NCI-H524 (cell line): ENCODE data around the gene VEZF1.

Experiments
- DNase-seq, 2 experiments: peaks; one replicate each; lab custom pipeline; 2025; lab: John Stamatoyannopoulos, UW

Gene VEZF1

DNA sequence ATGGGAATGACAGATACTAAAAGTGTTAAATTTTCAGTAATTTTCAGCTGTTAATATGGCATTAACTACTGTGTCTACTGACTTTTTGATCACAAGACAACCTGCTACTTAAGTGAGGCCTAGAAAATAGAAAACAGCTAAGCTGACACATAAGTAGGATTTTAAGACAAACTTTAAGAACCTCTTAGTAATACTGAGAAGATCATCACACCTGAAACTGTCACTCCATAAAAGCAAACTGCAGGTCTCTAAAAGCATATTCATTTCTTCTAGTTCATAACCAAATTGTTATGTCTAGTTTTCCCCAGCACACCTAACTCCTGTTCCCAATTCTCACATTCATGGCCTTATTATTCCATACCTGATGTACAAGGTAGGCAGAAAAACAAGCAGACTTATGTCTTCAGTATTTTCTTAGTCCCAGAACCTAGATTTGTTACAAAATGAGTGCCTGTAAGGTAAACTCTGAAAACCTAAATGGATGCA is 11.0 kb upstream of the VEZF1 start:
- DNase-seq = no peak

DNA sequence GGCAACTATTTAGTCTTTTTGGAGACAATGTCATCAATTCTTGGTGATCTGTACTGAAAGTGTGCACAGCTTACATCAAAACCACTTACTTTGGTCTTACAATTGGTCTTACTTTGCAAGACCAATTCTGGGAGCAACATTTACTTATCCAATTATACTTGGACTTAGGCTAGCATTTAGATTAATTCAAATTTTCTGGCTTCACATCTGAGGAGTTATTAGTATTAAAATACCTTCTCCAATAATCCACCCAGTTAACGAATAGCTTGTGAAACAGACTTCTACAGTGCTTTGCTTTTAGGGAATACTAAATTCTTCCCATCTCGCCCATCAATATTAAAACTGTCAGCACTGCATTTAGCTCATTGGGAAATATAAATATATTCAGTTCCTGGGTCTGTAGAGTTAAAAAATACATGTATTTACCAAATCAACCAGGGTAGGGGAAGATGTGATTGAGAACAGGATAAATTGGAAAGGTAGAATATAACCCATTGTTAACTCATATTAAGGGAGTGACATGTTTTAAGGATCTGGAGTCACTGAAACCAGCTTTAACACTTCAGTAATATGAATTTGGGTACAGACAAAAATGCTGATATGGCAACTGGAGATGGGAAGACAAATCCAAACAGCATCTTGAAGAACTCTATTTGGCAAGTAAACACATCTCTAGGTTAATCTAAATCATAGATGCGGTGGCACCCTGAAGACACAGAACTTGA is 9.2 kb upstream of the VEZF1 start:
- DNase-seq = no peak

DNA sequence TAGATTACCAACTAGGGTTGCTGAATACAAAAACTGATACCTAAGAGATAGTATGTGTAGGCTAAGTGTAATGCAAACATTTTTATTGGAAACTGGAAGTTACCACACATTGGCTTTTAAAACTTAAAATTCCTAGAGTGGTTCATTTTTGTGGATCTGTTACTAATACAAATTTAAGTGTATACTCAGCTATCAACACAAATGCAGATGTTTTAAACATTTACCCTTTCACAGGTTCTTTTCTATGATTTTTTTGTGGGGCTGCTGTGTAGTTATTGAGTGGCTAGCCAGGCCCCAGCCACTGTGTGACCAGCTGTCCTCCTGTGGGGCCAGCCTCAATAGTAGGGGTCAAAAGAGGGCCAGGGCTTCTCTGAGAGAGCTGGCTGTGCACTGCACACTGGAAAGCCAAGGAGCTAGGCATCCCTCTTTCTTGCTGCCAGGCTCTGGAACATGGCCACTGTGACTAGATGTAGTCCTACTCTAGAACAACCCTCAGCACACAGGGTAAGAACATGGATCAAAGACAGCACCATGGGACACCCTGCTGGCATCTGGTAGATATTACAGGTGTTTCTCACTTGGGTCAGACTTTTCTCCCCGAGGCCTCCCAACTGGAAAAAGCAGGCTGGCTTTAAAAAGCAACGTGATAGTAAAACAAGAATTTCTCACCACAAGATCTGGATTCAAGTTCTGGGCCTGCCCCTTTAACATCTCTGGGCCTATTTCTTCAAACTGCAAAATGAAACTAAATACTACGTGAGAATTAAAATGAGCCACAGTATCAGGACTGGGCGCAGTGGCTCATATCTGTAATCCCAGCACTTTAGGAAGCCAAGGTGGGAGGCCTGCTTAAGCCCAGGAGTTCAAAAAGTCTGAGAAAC is 7.3 kb upstream of the VEZF1 start:
- peak; percentile 85 to 91 for DNase-seq

DNA sequence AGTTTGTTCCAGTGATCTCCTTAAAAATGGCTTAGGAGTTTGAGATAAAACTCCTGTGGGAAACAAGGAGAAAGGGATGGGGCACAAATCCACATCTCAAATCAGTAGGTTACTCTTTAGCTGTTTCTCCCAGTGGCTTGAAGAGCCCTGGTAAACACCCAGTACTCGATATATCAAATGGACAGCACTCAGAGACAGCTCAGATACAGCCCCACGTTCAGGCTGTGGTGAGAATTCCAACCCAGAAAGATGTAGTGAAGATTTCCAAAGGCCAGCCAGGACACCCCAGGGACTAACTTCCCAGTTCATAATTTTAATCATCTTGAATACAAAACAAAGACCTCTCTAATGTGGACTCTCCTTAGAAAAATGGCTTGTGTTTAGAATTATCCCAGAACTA is 6.4 kb upstream of the VEZF1 start:
- peak; percentile 13 to 39 for DNase-seq

DNA sequence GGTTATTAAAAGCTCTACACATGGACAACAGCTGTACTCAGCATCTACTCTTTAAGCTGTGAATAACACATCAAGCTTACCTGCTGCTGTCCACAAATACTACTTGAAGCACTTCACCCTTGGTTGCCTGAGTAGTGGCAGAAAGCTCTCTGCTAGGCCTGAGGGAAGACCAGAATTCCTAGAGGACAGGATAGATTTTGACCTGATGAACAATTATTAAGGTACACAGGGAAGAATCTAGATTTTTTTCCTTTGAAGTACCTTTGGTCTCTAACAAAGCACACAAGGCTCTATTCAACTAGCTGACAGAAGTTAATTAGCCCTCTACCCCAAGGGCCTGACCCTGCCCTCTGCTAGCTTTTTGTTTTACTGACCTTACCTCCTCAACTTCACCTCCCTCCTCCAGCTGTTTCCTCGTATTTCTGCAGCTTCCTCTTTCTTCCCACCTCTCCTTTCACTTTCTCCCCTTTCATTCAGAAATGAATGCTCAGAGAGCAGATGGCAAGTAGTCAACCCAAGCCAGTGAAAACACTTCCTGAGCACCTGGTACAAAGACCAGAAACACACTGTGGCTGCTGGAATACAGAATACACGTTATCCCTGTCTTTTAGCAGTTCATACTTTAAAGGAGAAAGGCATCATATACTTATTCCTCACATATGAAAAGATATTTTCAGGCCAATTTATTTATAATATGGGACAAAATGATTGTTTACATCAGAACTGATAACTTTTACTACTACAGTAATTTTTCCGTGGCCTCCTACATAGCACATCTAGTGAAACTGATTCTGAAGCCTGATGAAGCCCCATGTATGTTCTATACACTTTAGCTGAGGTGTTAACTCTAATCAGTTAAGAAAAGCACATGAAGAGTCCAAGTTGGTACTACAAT is 5.7 kb upstream of the VEZF1 start:
- peak; percentile 78 to 94 for DNase-seq

DNA sequence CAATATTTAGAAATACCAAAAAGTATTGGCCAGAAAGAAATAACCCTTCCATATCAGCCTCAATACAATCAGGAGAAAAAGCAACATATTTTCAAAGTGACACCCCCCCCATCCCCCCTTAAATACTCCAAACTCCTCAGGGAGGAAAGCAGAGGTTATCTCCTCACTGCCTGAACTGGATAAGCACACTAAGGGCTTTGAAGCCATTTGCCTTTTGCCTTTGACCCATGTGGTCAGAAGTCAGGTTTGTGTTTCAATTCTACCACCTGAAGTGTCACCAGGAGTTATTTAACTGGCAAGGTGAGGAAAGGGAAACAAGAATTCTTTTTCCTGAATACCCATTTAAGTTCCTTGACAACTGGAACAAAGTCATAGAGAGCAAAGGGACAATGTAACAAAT is 3.5 kb upstream of the VEZF1 start:
- no peak for DNase-seq

DNA sequence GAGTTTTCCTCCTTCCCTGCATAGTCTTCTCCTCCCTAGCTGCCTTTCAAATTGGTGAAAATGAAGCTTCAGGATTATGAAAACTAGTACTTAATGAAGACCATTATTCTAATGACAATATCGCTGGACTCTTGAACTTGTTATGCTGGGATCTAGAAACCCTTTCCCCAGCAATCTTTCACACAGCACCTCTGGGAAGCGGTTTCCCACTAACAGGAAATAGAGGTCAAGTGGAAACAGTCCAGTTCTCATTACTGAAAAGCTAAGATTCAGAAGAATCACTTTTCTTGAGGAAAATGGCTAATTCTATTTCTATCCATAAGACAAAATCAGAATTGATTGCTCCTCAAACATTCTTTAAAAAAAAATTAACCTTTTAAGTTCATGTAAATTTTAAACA is 2.0 kb upstream of the VEZF1 start:
- no peak for DNase-seq

DNA sequence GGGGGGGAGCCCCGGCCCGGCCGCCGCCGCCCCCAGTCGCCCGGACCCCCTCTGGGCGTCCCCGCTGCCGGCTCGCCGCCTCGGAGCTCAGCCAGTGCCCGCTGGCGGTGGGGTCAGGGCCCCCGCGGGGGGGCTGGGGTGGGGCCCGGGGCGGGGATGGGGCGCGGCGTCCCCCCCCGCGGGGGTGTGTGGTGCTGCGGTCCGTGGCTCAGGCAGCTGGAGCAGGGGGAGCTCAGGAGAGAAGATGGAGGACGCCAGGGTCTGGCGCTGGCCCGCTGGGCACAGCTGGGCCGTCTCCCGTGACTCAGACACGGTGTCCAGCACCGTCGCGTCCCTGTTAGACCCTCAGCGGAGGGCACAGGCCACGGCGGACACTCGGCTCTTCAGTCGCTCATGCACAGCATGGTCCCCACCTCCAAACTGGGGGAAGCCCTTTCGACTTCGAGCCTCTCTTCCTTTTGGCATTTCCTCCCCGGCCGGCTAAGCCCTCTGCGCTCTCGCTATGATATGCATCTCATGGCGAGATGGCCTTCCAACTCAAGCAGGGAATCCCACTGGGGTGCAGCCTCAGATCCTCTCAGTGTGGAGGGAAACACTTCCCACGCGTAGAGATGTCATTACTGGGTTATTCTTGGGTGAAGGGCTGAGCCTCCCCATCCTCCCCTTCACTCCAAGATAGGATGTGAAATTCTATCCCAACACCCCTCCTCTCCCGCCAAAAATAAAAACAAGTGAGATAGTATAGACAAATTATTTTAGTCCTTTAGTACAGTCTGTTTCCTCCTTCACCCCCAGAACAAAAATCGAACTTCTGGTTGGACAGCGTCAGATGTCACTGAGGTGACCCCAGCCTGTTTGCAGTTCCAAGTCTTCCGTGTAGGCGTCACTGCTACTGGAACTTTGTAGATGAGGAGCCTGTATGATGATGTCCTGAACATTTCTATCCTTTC is 522 bp upstream of the VEZF1 start:
- DNase-seq = peak; percentile 73 to 78

DNA sequence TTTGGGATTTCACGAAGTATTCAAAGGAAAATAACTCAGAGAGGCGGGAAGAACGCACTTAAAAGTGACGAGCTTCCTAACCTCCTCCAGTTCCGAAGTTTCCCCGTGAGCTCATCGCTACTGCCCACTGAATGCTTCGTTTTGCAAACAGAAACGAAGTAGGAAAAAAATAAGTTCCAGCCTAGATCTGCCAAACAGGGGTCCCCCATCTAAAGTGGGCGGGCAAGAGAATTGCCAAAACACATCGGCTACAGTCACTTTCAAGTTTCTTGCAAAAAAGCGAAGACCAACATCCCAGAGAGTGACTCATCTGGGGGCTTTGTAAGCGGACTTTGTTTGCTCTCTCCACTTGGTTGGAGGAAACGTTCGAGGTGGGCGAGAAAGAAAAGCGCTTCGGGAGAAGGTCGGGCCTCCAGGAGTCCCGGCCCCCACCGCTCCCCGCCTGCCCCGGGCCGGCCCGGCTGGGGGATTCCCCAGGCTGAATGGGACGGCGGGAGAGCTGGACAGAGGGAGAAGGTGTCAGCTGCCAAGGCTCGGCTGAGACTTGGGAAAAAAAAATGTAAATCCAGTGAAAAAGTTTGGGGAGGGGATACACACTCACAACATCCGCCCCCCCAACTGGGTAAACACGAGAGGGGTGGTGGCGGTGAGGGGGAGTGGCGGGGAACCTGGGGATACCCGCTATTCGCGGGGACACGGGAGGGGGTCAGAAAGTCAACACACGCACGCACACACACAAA is 1.0 kb downstream of the VEZF1 start:
- peak; percentile 57 to 58 for DNase-seq

DNA sequence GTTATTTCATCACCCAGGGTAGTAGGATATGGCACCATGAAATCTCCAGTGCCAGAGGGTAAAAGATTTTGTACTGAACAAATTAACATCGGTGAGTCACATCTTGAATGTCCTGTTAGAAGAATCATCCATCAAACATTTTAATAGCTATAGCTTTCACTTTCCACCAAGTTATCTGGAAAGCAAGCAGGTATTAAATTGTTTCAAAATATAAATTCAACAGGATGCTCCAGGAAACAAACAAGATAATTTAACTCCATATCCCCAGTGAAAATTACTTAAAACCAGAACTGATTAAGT is 2.4 kb downstream of the VEZF1 start:
- DNase-seq = no peak

DNA sequence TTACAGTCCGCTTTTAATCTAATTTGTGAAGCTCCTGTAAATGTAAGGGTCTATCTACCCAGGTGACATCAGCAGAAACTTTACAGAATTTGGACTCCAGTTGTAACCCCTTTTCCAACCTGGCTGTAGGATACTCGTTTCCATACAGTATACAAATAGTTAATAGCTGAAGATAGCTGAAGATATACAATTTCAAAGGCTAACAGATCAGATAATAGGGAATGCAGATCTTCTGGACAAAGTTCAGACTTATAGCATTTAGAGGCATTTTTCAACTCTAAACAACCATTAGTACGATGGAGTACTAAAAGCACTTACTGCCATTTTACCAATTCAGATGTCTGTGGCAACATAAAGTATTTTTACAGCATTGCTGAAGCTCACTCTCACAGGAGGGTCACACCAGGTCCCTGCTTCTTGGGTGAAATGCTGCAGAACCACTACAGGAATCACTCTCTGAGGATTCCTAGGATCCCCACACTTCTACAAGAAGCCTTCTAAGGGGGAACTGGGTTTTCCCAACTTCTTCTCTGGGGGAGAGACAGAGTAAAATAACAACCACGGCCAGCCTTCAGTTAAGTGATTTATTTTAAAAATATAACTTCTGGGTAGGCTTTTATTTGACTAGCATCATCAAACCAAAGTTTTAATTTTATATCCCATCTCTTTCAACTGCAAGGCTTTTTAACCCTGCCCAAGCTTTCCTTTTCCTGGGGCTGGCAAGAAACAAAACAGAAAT is 2.9 kb downstream of the VEZF1 start:
- no peak for DNase-seq

DNA sequence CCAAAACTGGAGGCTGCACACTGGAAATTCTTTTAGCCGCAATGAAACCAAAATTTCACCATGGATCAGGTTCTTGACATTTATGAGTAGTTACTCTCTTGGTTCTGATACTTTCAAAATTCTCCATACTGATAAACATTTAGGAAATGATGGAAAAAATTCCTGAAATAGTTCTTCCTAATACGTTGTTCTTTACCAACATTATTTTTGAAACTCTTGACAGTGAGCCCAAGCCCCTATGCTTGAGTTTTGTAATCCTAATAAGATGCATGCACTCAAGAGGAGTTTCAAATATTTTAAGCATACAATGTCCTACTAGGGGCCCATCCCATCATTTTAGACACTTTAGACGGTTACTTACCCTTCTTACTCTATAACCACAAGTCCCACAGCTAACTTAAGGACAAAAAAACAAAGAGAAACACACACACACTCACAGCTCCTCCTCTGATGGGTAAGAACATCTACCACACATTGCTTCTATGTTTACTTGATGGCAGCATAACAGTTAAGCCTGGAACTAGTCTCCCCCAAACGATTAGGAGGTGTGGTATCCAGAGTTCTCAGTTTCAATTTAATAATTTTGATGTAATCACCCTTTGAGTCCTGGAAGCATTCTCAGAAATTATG is 3.7 kb downstream of the VEZF1 start:
- DNase-seq = no peak

DNA sequence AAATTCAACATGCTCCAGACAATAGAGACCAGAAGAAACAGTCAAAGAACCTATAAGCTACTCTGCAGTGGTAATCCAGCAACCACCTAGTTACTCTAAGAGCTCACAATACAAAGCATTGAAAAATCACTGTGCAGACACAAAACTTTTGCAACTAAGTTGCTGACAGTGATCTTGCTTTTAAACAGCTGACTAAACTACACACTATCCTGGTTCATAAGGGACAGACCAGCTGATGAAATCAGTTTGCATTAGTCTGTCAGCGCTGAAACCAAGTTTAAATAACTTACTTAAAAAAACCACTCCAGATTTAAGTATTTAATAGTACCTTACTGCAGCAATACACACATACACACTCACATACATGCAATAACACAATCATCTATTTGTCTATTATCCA is 4.6 kb downstream of the VEZF1 start:
- no peak for DNase-seq

DNA sequence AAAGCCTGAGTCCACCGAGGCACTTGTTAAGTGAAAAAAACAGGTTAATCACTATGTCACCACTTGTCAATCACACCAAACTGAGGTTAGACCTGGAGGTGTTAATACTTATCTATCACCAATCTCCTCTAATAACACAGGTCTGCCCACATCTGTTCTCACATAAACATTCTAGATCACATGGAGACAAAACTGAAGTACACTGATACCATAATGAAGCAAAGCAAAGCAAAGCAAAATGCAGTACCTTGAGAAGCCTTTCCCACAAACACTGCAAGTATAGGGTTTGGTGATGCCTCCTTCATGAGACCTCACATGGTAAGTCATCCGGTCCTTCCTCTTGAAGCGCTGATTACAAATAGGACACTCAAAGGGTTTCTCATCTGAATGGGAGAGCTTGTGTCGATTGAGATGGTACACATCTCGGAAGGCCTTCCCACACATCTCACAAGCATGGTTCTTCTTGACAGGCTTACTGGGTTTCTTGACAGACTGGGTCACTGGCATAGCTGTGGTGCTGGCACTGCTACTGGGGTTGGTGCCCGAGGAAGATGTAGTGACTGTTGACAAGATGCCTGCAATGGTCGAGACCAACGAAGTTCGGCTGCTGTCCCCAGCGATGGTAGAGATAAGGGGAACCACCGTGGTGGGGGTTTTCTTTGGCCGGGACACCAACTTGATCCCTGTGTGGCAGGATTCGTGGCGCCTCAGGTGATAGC is 5.4 kb downstream of the VEZF1 start:
- DNase-seq = no peak

DNA sequence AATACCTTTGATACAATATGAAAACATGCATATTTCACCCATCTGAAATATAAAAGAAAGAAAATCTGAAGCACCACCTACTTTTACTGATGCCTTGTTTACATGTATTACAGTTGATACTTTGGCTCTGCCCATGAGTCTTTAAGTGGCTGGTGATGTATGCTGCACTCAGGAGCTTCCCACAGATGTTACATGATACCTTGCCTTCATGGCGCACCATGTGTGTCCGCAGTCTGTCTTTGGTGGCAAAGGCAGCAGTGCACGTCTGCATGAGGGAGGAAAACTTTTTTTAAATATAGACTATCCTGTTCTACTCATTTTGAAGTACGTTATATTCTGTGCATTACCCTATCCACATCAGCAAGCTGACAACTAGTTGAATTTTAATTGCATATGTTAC is 7.5 kb downstream of the VEZF1 start:
- DNase-seq = peak; percentile 66 to 78

DNA sequence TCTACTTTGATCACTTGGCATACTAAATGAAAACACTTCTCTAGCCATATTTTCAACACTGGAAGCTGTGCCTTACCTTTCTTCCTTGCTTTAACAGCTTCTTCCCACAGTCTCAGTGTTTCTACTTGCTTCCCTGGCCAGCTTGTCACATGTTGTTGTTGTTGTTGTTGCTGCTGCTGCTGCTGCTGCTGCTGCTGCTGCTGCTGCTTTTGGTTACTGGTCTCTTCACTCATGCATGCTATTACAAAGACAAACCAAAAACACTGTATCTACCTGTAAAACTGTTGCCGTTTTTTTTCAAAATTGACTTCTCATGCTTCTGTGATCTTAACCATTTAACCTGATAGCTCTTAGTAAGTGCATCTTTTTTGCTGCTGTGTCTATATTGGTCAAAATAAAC is 9.0 kb downstream of the VEZF1 start:
- no peak for DNase-seq

DNA sequence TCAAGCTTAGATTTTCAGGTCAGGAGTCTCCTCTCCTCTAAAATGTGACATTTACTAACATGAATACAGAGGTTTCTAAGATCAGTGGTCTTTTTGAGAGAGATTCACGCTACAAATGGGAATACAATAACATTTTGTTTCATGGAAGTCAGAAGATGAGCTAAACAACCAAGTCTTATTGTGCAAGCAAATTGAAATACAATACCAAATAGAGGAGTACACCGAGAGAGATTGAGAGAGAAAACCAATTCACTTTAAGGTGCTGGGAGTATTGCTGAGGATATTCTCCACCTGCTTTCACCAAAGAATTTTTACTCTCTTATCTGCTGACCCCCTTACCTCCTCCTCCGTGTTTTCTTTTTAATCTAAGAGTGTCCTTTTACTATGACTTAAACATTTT is 11.5 kb downstream of the VEZF1 start:
- DNase-seq = no peak

DNA sequence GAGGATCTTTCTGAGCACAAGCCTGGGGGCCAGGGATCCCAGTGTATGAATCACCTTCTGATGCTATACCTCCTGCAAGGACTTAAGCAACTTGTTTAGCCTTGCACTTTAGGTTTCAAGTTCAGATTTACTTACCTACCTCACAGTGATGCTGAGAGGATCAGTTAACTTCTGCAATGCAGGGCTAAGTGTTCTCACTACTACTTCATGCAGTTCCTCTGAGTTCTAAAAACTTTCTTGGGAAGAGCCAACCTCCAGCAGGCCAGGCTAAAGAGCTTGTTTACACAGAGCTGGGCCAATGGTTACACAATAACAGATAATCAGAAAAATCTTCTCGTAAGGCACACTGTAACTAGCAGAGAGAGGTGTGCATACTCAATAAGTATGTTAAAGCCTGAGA is 13.0 kb downstream of the VEZF1 start:
- no peak for DNase-seq
